Gastroesophageal sphincter (tissue), 3 donors: Measurements from ENCODE around the gene ETFDH.
"Not testable (repeated sequence)": the region's sequence is repeated elsewhere in the genome, so short reads cannot be mapped to it uniquely, and the experiment has no call there.

Source experiments
- POLR2A ChIP-seq, 2 donors: fragments of 450-650 bp; IDR thresholded peaks; one replicate each; pipeline ENCODE4 v1.6.1; 2017; ENCODE audit warnings: antibody characterized with exemption in 2 of 2, mild to moderate bottlenecking in 2 of 2, moderate library complexity in 1 of 2
- TF ChIP-seq, protein P1 (sequence below), 4 experiments: fragments of 200-600 bp in 2 of 4; fragments of 450-650 bp in 2 of 4; sonication (generic) in 1 of 4; IDR thresholded peaks; one replicate each; pipeline ENCODE4 v1.5.1; 2017 to 2019; ENCODE audit warnings: antibody characterized with exemption in 4 of 4, mild to moderate bottlenecking in 2 of 4, moderate library complexity in 2 of 4

DNA sequence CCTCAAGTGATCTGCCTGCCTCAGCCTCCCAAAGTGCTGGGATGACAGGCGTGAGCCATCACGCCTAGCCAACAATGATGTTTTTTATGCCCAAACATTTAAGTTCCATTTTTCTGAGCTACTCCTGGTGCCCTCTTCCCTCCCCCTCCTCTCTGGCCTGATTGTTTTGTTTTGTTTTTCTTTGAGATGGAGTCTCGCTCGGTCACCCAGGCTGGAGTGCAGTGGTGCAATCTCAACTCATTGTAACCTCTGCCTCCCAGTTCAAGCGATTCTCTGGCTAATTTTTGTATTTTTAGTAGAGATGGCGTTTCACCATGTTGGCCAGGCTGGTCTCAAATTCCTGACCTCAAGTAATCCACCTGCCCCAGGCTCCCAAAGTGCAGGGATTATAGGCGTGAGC lies 83.7 kb downstream of the ETFDH start:
- not testable (repeated sequence) for TF ChIP-seq POLR2A (IDR thresholded peaks at IDR 0.05)
- TF ChIP-seq, protein P1, sequence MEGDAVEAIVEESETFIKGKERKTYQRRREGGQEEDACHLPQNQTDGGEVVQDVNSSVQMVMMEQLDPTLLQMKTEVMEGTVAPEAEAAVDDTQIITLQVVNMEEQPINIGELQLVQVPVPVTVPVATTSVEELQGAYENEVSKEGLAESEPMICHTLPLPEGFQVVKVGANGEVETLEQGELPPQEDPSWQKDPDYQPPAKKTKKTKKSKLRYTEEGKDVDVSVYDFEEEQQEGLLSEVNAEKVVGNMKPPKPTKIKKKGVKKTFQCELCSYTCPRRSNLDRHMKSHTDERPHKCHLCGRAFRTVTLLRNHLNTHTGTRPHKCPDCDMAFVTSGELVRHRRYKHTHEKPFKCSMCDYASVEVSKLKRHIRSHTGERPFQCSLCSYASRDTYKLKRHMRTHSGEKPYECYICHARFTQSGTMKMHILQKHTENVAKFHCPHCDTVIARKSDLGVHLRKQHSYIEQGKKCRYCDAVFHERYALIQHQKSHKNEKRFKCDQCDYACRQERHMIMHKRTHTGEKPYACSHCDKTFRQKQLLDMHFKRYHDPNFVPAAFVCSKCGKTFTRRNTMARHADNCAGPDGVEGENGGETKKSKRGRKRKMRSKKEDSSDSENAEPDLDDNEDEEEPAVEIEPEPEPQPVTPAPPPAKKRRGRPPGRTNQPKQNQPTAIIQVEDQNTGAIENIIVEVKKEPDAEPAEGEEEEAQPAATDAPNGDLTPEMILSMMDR (IDR thresholded peaks at IDR 0.05): not testable (repeated sequence)
